Keratinocyte (primary cell): ENCODE measurements around the gene MRPS23. TPM values are rescaled to one million over a fixed set of nuclear protein-coding genes. Genes with fewer than 3 reads are reported as not detected.

Source experiments
- DNase-seq: peaks from one replicate; pipeline ENCODE4 v3.0.0-alpha.2; 2011; ENCODE audit warnings: low read depth, missing footprints, low spot score
- FAIRE-seq: peaks from 2 replicates; lab custom pipeline; 2011; peaks lifted over from hg19 to GRCh38; lab: Jason Lieb, UNC
- H2AFZ ChIP-seq: 2 replicates; pipeline ENCODE4 v1.6.0; 2012; ENCODE audit warnings: low read length, control low read depth, inconsistent platforms; ENCODE audit not compliant: control insufficient read depth
- H3K27ac ChIP-seq: 2 replicates; pipeline ENCODE4 v1.5.1; 2011; ENCODE audit warnings: low read length; ENCODE audit not compliant: control insufficient read depth, insufficient read depth
- H3K27me3 ChIP-seq: 3 replicates; pipeline ENCODE4 v1.6.0; 2011; ENCODE audit warnings: low read length; ENCODE audit not compliant: control insufficient read depth, insufficient read depth; ENCODE audit errors: extremely low read depth
- H3K36me3 ChIP-seq, 2 experiments: 2 replicates in 1 of 2; 3 replicates in 1 of 2; pipeline ENCODE4 v1.5.1; 2011; ENCODE audit warnings: low read length in 2 of 2, mild to moderate bottlenecking in 1 of 2; ENCODE audit not compliant: control insufficient read depth in 2 of 2, insufficient read depth in 2 of 2; ENCODE audit errors: extremely low read depth in 1 of 2
- H3K4me1 ChIP-seq: 3 replicates; pipeline ENCODE4 v1.5.1; 2011; ENCODE audit warnings: low read length; ENCODE audit not compliant: control insufficient read depth, insufficient read depth; ENCODE audit errors: extremely low read depth
- H3K4me2 ChIP-seq: 3 replicates; pipeline ENCODE4 v1.6.0; 2011; ENCODE audit warnings: low read depth, low read length; ENCODE audit not compliant: control insufficient read depth, insufficient read depth; ENCODE audit errors: extremely low read depth
- H3K4me3 ChIP-seq, 3 experiments: fragments of 200-600 bp in 1 of 3; sonication (generic) in 1 of 3; 2 replicates in 2 of 3; 3 replicates in 1 of 3; pipeline ENCODE4 v1.5.1; 2011 to 2016; ENCODE audit warnings: low read length in 3 of 3, mild to moderate bottlenecking in 3 of 3, control low read depth in 2 of 3, inconsistent platforms in 1 of 3, low read depth in 1 of 3, mixed read lengths in 1 of 3, mixed run types in 1 of 3, moderate library complexity in 1 of 3; ENCODE audit not compliant: control insufficient read depth in 2 of 3, insufficient read depth in 2 of 3; ENCODE audit errors: extremely low read depth in 1 of 3
- H3K79me2 ChIP-seq: 2 replicates; pipeline ENCODE4 v1.6.0; 2012; ENCODE audit warnings: low read length; ENCODE audit not compliant: control insufficient read depth, insufficient read depth
- H3K9ac ChIP-seq: 3 replicates; pipeline ENCODE4 v1.6.0; 2011; ENCODE audit warnings: low read length; ENCODE audit not compliant: control insufficient read depth, insufficient read depth; ENCODE audit errors: extremely low read depth
- H3K9me1 ChIP-seq: 3 replicates; pipeline ENCODE4 v1.6.0; 2011; ENCODE audit warnings: low read length; ENCODE audit not compliant: control insufficient read depth, insufficient read depth; ENCODE audit errors: extremely low read depth
- H3K9me3 ChIP-seq: 2 replicates; pipeline ENCODE4 v1.5.1; 2012; ENCODE audit warnings: low read depth, low read length; ENCODE audit not compliant: control insufficient read depth
- H4K20me1 ChIP-seq: 3 replicates; pipeline ENCODE4 v1.6.0; 2011; ENCODE audit warnings: low read length; ENCODE audit not compliant: control insufficient read depth, insufficient read depth; ENCODE audit errors: extremely low read depth
- CTCF ChIP-seq, 3 experiments: IDR thresholded peaks in 1 of 3; conservative IDR thresholded peaks in 1 of 3; optimal IDR thresholded peaks in 1 of 3; 2 replicates in 2 of 3; 3 replicates in 1 of 3; pipeline versions ENCODE3 to v1.5.1; 2011; ENCODE audit warnings: low read length in 3 of 3, mild to moderate bottlenecking in 3 of 3, moderate library complexity in 2 of 3, control low read depth in 1 of 3, inconsistent platforms in 1 of 3; ENCODE audit not compliant: insufficient read depth in 2 of 3; ENCODE audit errors: extremely low read depth in 1 of 3
- EZH2 ChIP-seq: IDR thresholded peaks from one replicate; pipeline ENCODE4 v1.6.1; 2012; ENCODE audit warnings: inconsistent platforms, mild to moderate bottlenecking, low read length, moderate library complexity
- dilution Hi-C: fragments of 300-500 bp; cut with MboI; formaldehyde crosslinking; loops from one replicate; pipeline ENCODE4 v1.7.0; 2020; ENCODE audit warnings: low sequenced_read_pairs; ENCODE audit not compliant: extremely low pct_ligation_motif_present
- polyA plus RNA-seq, 5 experiments: library from polyadenylated mRNA; depleted of rRNA in 3 of 5; stranded (reverse) in 3 of 5; stranded (forward) in 1 of 5; unstranded in 1 of 5; fragments of >200 nt; gene quantifications; 1 replicate in 1 of 5; 2 replicates in 3 of 5; 3 replicates in 1 of 5; pipeline versions ENCODE4 v1.2.1 to v1.2.3, GENCODE V29; 2011 to 2012; ENCODE audit warnings: missing spikeins in 2 of 5, low read depth in 1 of 5, low replicate concordance in 1 of 5

The MRPS23 gene
- polyA plus RNA-seq, 1 donor (not counting 4 experiments of a cell fraction or from before 2014, with no cell fraction given): 57.3 TPM

DNA sequence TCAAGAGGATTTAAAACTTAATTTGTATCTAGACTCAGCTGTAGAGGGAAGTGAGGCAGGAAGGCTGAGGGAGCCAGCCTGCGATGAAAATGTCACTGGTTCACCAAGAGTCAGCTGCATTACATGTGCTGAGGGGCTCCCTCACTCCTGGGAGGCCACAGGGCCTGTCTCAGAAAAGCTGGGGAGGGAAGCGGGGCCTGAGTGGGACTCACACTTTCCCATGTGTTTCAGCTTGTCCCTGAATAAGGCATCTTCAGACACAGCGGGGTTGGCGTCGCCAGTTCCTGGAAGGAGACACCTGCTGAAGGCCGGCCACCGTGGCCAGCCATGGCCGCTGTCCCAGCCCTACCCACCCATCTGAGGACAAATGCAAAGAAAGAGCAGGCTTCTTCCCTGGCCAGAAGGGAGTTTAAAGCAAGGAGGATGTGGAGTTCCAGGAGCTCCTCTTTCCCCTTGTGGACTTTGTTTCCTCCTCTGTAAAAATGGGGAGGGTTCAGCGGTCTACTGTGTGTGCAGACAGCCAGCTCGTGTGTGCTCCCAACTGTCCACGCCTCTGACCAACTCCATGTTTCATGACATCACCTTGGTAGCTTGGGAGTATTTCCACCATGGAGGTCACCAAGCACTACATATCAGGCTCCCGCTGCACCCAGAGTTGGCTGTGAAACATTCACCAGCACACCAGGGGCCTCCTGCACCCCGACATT is 19.2 kb upstream of the MRPS23 start:
- Histone ChIP-seq H3K9me3 (no peaks in the 10 kb centered on the region), H3K9me1 (peaks cover 2% of the 10 kb centered on the region), H3K79me2 (no peaks in the 10 kb centered on the region), H3K4me1 (peaks cover 48% of the 10 kb centered on the region), H3K4me3 (no peak overlapping the region), H4K20me1 (no peaks in the 10 kb centered on the region), H3K4me2 (no peak overlapping the region), H3K36me3 (peaks cover 15 to 16% of the 10 kb centered on the region in 2 experiments), H3K27ac (peak overlapping the region; percentile 93), H3K9ac (peak overlapping the region; percentile 67), H2AFZ (no peak overlapping the region), H3K27me3 (no peaks in the 10 kb centered on the region)
- dilution Hi-C loops: no loop called here
- TF ChIP-seq EZH2 (no peak), CTCF (optimal IDR thresholded peaks at IDR 0.05 in 1 of 3, IDR thresholded peaks at IDR 0.05 in 1 of 3, conservative IDR thresholded peaks at IDR 0.05 in 1 of 3; ENCODE audit: extremely low read depth in 1 of 3, insufficient read depth in 2 of 3, low read length in 3 of 3) (no peak)
- no peak for DNase-seq
- FAIRE-seq: peak; percentile 66

DNA sequence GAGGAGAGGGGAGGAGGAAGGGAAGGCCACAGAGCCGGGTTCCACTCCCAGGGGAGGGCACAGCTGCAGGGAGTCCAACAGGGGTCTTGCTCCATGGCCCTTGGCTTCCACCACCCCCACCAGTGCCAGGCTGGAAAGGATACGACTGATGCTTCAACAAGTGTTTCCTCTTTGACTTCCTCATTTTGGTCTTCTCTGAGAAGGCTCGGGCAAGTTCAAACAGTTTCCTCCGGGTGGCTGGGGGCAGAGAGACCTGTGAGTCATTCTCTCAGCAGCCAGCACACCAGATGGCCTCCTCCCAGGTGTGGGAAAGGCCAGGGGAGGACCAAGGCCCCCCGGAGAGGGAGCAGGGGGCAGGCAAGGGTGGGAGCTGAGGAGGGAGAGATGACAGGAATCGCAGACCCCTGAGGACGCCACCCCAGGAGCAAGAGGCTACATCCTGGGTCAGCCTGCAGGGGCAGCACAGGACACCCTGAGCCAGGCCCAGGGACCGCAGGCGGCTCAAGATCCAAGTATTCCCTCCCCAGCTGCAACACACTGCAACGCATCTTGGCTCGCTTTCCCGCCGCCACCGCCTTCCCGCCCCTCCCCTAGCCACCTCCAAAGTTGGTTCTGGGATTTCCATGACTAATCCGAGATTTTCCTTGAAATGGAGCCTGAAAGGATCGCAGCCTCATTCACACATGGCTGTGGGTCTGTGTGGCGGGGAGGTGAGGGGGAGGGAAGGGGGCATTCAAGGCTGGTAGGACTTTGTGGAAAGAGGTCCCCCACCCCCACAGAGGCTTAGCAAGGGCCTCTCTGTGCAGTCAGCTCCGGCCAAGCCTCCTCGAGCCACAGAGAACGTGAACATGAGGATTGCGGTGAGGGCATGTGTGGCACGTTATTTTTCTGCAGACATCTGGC is 18.4 kb upstream of the MRPS23 start:
- Histone ChIP-seq H2AFZ (peak overlapping the region; percentile 74), H3K79me2 (no peaks in the 10 kb centered on the region), H3K4me1 (peaks cover 40% of the 10 kb centered on the region), H3K4me3 (peak overlapping the region in 1 of 3 experiments; percentile 6), H3K36me3 (peaks cover 12 to 15% of the 10 kb centered on the region in 2 experiments), H4K20me1 (no peaks in the 10 kb centered on the region), H3K4me2 (peak overlapping the region; percentile 61), H3K9me3 (no peaks in the 10 kb centered on the region), H3K27ac (peak overlapping the region; percentile 93), H3K9ac (peak overlapping the region; percentile 67), H3K27me3 (no peaks in the 10 kb centered on the region), H3K9me1 (peaks cover 2% of the 10 kb centered on the region)
- dilution Hi-C loops: no loop called here
- FAIRE-seq (peak; percentile 94), DNase-seq (no peak)
- TF ChIP-seq EZH2 (no peak), CTCF (optimal IDR thresholded peaks at IDR 0.05 in 1 of 3, IDR thresholded peaks at IDR 0.05 in 1 of 3, conservative IDR thresholded peaks at IDR 0.05 in 1 of 3; ENCODE audit: extremely low read depth in 1 of 3, insufficient read depth in 2 of 3, low read length in 3 of 3) (peak; percentile 14 to 49 (median 29))
